A549 (cell line): ENCODE results near the gene MPND.

Experiments used
- ELK1 ChIP-seq: fragments of 150-350 bp; IDR thresholded peaks from 2 replicates; pipeline ENCODE4 v1.6.1; 2014; ENCODE audit warnings: low read depth, mild to moderate bottlenecking, low read length
- EP300 ChIP-seq, 2 experiments: fragments of >200 bp; sonication (Bioruptor Twin); formaldehyde crosslinking; IDR thresholded peaks; 2 replicates in 1 of 2; 3 replicates in 1 of 2; pipeline ENCODE4 v1.6.1; 2016 to 2017
- HEYL ChIP-seq: fragments of 250-450 bp; sonication (Bioruptor Pico); IDR thresholded peaks from 2 replicates; pipeline ENCODE4 v1.8.0; 2021; ENCODE audit warnings: mild to moderate bottlenecking, moderate library complexity
- JUN ChIP-seq, 2 experiments: fragments of >200 bp; sonication (Bioruptor Twin); formaldehyde crosslinking; IDR thresholded peaks; 2 replicates in 1 of 2; 3 replicates in 1 of 2; pipeline ENCODE4 v1.6.1; 2016 to 2017
- PHF8 ChIP-seq: fragments of 200-600 bp; sonication (generic); IDR thresholded peaks from 2 replicates; pipeline ENCODE4 v1.6.1; 2016; ENCODE audit warnings: low read depth, mild to moderate bottlenecking, antibody characterized with exemption, moderate library complexity, borderline replicate concordance
- POLR2A ChIP-seq: IDR thresholded peaks from 2 replicates; pipeline ENCODE4 v1.6.1; 2012; ENCODE audit warnings: mild to moderate bottlenecking, low read length

GRCh38 chr19:4366666-4367335 is 23.4 kb downstream of the MPND start:
- TF ChIP-seq HEYL (no peak), EP300 (IDR thresholded peaks at IDR 0.05) (no peak), PHF8 (no peak), POLR2A (no peak), ELK1 (no peak), JUN (IDR thresholded peaks at IDR 0.05) (no peak)
